Occipital lobe (tissue), 2 donors: ENCODE measurements around the gene NAV1. TPM values are rescaled to one million over a fixed set of nuclear protein-coding genes. Genes with fewer than 3 reads are reported as not detected.

Experiments
- DNase-seq: peaks from one replicate; lab custom pipeline; 2025; lab: John Stamatoyannopoulos, UW
- total RNA-seq: library from RNA; depleted of rRNA; stranded (reverse); fragments of >200 nt; gene quantifications from one replicate; pipeline ENCODE4 v1.2.3, GENCODE V29; 2014

Gene NAV1
- total RNA-seq, 1 donor from 2014 or later: 38.8 TPM

DNA sequence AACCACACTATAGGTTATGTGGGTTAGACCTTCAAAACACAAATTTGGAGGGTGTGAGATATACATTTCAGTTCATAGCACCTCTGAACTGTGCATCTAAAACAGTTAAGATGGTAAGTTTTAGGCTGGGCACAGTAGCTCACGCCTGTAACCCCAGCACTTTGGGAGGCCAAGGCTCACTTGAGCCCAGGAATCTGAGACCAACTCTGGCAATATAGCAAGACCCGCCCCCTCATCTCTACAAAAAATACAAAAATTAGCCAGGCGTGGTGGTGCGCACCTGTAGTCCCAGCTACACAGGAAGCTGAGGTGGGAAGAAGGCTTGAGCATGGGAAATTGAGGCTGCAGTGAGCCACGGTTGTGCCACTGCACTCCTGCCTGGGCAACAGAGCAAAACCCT lies 47.9 kb downstream of the NAV1 start:
- no peak for DNase-seq

GRCh38 chr1:201587729-201588128 lies 48.8 kb downstream of the NAV1 start:
- no peak for DNase-seq

Other genes with a start within 250 kb of the NAV1 start
- not detected for gene TNNT2, start 161.4 kb upstream of the NAV1 start, total RNA-seq
- gene LAD1, start 139.8 kb upstream of the NAV1 start, total RNA-seq: not detected
- gene TNNI1, start 117.4 kb upstream of the NAV1 start, total RNA-seq: not detected
- gene PHLDA3, start 69.9 kb upstream of the NAV1 start, total RNA-seq: 9.8 TPM
- gene CSRP1, start 32.0 kb upstream of the NAV1 start, total RNA-seq: 16.8 TPM